Uterine smooth muscle cell (primary cell): Measurements from ENCODE around the gene C12orf56. TPM values are rescaled to one million over a fixed set of nuclear protein-coding genes. Genes with fewer than 3 reads are reported as not detected.

Experiments used
- total RNA-seq: library from RNA; depleted of rRNA; stranded (reverse); fragments of >200 nt; gene quantifications from 2 replicates; pipeline ENCODE4 v1.2.3, GENCODE V29; 2014

Gene C12orf56
- total RNA-seq = 3.3 and 3.9 TPM in 2 replicates

GRCh38 chr12:64390275-64390851 lies at the start of gene C12orf56:
Gene C12orf56 (minus strand): TSS chr12:64390758. CDS start chr12:64390565, 193 bp downstream.

GRCh38 chr12:64403707-64404469 lies 13.3 kb upstream of the C12orf56 start, which contains the start of gene XPOT:
Gene XPOT (plus strand): TSS chr12:64404392. CDS start chr12:64410036, 5,644 bp downstream.

GRCh38 chr12:64222009-64222765 lies 168.4 kb downstream of the C12orf56 start, which contains the start of gene KICS2:
Gene KICS2 (minus strand): TSS chr12:64222296. CDS start chr12:64222237, 59 bp downstream.

Other genes starting within 250 kb of the C12orf56 start
- 8.9 and 9.1 TPM in 2 replicates for gene KICS2, start 168.5 kb downstream of the C12orf56 start, total RNA-seq
- 164 and 231 TPM in 2 replicates for gene XPOT, start 13.6 kb upstream of the C12orf56 start, total RNA-seq
- 47.8 and 48.1 TPM in 2 replicates for gene TBK1, start 61.4 kb upstream of the C12orf56 start, total RNA-seq
- 44.1 and 49.6 TPM in 2 replicates for gene RASSF3, start 219.7 kb upstream of the C12orf56 start, total RNA-seq